PFSK-1 (cell line): ENCODE data around the gene CROCC2.

ENCODE experiments used
- FOXP2 ChIP-seq: optimal IDR thresholded peaks from 2 replicates; pipeline ENCODE3; 2011; ENCODE audit warnings: borderline replicate concordance, control low read depth, inconsistent platforms; ENCODE audit not compliant: insufficient read depth; ENCODE audit errors: extremely low read length, extremely low read depth
- POLR2AphosphoS5 ChIP-seq: IDR thresholded peaks from 2 replicates; pipeline ENCODE4 v1.6.1; 2012; ENCODE audit warnings: low read depth, mild to moderate bottlenecking, control low read depth, low read length, moderate library complexity
- SIN3A ChIP-seq: IDR thresholded peaks from 2 replicates; pipeline ENCODE4 v1.6.1; 2012; ENCODE audit warnings: mild to moderate bottlenecking, low read length, moderate library complexity, borderline replicate concordance; ENCODE audit not compliant: insufficient read depth
- TAF1 ChIP-seq: IDR thresholded peaks from 2 replicates; pipeline ENCODE4 v1.6.1; 2012; ENCODE audit warnings: low read length, control low read depth, borderline replicate concordance; ENCODE audit not compliant: insufficient read depth
- TF ChIP-seq, protein P1 (sequence below), 2 experiments: IDR thresholded peaks; 2 replicates each; pipeline versions ENCODE4 v1.6.1 to v1.8.0; 2011 to 2012; ENCODE audit warnings: low read depth in 2 of 2, low read length in 2 of 2, control low read depth in 1 of 2, inconsistent platforms in 1 of 2, mild to moderate bottlenecking in 1 of 2, moderate library complexity in 1 of 2; ENCODE audit not compliant: insufficient read depth in 1 of 2

CROCC2 gene

DNA sequence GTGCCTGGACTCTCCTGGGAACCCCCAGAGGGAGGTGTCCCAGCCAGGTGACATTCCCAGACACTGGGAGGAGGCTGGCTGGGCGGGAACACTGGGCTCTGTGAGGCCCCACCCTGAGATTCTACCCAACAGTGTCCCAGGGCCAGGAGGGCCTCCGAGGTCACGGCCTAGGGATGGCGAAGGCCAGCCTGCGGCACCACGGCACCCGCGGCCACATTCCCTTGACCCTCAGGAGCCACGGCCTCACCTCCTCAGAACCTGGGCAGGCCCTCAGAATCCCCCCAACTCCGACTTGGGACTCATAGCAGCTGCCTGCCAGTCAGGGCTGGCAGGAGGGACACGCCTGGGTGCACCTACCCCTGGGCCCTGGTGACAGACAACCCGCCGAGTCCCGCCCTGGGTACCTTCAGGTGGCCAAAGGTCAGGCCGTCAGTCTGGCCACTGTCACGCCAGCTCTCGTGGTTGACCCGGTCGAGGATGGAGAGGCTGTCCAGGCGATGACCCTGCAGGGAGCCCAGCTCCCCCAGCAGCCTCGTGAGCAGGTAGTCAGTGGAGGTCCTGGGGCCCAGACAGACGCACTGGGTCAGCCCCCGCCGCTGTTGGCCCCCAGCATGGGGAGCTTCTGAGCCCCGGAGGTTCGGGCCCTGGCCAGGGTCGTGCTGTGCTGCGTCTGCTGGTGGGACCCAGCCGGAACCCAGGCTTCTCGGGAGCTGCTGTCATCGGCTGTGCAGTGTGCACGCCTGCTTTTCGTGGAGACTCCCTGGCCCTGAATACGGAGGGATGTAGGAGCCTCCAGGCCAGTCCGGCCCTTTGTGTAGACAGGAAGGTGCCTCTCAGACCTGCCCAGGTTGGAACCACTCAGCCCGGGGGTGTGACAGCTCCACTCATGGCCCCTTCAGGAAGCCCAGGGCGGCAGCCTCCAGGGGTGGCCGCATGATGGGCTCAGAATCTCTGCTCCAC, 16.3 kb upstream of the CROCC2 start:
- TF ChIP-seq, protein P1, sequence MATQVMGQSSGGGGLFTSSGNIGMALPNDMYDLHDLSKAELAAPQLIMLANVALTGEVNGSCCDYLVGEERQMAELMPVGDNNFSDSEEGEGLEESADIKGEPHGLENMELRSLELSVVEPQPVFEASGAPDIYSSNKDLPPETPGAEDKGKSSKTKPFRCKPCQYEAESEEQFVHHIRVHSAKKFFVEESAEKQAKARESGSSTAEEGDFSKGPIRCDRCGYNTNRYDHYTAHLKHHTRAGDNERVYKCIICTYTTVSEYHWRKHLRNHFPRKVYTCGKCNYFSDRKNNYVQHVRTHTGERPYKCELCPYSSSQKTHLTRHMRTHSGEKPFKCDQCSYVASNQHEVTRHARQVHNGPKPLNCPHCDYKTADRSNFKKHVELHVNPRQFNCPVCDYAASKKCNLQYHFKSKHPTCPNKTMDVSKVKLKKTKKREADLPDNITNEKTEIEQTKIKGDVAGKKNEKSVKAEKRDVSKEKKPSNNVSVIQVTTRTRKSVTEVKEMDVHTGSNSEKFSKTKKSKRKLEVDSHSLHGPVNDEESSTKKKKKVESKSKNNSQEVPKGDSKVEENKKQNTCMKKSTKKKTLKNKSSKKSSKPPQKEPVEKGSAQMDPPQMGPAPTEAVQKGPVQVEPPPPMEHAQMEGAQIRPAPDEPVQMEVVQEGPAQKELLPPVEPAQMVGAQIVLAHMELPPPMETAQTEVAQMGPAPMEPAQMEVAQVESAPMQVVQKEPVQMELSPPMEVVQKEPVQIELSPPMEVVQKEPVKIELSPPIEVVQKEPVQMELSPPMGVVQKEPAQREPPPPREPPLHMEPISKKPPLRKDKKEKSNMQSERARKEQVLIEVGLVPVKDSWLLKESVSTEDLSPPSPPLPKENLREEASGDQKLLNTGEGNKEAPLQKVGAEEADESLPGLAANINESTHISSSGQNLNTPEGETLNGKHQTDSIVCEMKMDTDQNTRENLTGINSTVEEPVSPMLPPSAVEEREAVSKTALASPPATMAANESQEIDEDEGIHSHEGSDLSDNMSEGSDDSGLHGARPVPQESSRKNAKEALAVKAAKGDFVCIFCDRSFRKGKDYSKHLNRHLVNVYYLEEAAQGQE (IDR thresholded peaks at IDR 0.05; ENCODE audit: insufficient read depth in 1 of 2, low read depth in 2 of 2, low read length in 2 of 2): no peak
- TF ChIP-seq SIN3A: no peak
- TF ChIP-seq FOXP2: no peak
- TF ChIP-seq TAF1: no peak
- TF ChIP-seq POLR2AphosphoS5: no peak

DNA sequence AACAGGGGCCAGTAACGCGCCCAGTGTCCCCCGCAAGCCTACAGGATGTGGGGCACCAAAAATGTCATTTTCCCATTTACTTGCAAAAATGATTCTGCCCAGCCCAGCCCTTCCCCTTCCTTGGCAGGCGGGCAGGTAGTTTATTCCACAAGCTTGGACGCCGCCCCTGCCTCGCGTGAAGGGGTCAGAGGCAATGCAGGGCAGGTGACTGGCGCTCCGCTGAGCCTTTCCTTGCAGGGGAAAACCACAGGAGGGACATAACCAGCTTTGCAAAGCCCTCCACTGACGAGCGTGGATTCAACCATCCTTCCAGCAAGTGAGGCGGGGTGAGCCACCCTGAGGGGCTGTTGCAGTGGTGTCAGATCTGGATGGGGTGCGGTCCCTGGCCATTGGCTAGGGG, 15.4 kb upstream of the CROCC2 start:
- TF ChIP-seq POLR2AphosphoS5 (no peak), TAF1 (no peak), FOXP2 (no peak), SIN3A (no peak)
- TF ChIP-seq, protein P1 (IDR thresholded peaks at IDR 0.05; ENCODE audit: insufficient read depth in 1 of 2, low read depth in 2 of 2, low read length in 2 of 2): no peak

DNA sequence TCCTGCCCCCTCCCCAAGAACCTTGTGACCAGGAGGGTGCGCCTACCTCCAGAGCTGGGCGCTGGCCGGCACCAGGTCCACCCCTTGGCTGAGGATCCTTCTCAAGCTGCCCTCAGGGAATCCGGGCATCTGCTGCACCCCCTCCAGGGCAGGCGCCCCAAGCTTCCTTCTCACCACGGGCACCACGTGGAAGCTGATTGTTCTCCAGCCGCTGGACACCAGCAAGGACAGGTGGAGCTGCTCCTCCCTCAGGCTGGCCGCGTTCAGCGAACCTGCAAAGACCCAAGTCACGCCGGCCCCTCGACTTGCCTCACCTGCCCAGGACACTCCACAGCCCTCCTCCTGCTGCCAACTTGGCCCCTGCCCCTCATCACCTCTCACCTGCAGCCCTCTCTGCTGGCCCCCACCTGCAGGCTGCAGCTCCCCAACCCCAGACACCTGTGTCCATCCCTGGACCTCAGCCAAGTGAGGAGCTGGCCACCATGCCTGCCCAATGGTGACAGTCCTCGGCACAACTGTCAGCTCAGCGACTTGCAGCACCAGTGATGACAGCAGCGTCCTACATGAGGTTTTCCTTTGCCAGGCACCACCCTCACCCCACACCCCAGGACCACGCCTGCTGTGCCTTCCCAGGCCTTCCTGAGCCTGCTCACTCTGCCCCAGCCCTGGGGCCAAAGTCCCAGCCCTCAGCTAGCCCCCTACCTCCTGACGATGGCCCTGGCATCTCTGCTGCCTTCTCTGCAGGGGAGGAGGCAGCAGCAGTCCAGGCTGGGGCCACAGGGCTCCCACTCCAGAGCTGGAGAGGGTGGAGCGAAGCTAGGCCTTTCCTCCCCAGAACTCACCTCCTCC, 14.4 kb upstream of the CROCC2 start:
- TF ChIP-seq SIN3A: no peak

DNA sequence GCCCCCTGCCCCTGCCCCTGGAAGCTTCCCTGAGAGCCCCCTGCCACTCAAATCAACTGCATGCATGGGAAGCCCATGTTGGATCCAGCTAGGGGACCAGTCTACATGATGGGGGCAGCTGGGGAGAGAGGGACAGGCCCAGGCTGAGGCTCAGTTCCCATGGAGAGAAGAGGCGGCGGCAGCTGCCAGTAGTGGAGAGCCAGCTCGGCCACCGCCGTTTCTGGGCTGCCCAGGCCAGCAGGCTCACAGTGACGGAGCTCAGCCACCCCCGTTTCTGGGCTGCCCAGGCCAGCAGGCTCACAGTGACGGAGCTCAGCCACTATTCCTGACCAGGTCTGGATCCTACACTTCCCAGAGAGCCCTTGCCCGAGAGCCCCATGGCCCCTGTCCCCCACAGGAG, 13.8 kb upstream of the CROCC2 start:
- TF ChIP-seq SIN3A (no peak), POLR2AphosphoS5 (no peak), FOXP2 (no peak), TAF1 (no peak)
- TF ChIP-seq, protein P1 (IDR thresholded peaks at IDR 0.05; ENCODE audit: insufficient read depth in 1 of 2, low read depth in 2 of 2, low read length in 2 of 2): no peak

DNA sequence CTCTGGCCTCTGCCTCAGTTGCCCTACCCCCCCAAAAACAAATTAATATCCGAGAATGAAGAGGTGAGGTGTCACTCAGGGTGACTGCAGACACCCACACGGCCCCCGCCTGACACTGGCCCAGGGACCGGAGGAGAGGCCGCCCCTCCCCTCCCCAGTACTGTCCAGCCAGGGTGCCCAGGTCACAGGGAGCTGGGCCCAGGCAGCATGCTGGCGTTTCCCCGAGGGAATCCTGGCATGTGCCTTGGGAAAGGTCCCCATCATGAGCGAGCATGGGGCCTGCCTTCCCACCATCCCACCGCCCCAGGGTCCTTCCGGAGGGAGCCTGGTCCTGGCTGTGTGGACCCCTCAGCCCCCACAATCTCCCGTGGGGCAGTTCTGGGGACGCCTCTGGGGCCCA, 13.2 kb upstream of the CROCC2 start:
- TF ChIP-seq, protein P1 (IDR thresholded peaks at IDR 0.05; ENCODE audit: insufficient read depth in 1 of 2, low read depth in 2 of 2, low read length in 2 of 2): no peak
- no peak for TF ChIP-seq TAF1
- TF ChIP-seq SIN3A: no peak
- no peak for TF ChIP-seq POLR2AphosphoS5
- TF ChIP-seq FOXP2: no peak
